Measurements from ENCODE around the gene ADAM17. TPM values are rescaled to one million over a fixed set of nuclear protein-coding genes. Genes with fewer than 3 reads are reported as not detected.
"Not testable (repeated sequence)": the region's sequence is repeated elsewhere in the genome, so short reads cannot be mapped to it uniquely, and the experiment has no call there.

Gene ADAM17
- total and polyA plus RNA-seq, 2 of the 8 experiments (the other 6 are each of a cell fraction or from before 2014, with no cell fraction given): 6.5 to 23.5 TPM

DNA sequence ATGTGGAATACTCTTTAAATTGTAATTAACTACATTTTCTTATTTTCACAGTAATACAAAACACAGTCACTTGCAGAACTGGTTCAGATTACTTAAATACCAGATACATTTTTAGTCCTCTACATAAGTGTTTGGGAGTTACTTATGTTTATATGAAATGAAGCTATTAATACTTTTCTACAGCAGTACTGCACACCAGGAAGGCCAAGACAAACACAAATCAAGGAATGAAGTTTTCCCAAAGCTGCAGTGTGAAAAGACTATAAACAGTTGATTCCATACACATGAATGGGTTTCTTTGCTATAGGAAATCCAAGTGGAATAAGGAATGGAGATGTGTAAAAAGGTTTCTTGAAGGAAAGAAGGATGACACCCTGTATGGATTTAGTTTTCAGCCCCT lies 29.3 kb upstream of the ADAM17 start:
- H2BK12ac ChIP-seq (ENCODE audit: low read depth, low read length); H2BK120ac ChIP-seq (replicated peaks; ENCODE audit: low read depth, low read length); H2BK20ac ChIP-seq (ENCODE audit: low read length); H3K23me2 ChIP-seq (ENCODE audit: low read depth, low read length); H3K9me3 ChIP-seq (ENCODE audit: insufficient read depth in 2 of 2, low read depth in 1 of 2, low read length in 1 of 2); H4K5ac ChIP-seq (ENCODE audit: insufficient read length, low read depth, low read length); H3K79me1 ChIP-seq (ENCODE audit: low read depth, low read length); DNase-seq (ENCODE audit: low read depth in 1 of 2, low spot score in 2 of 2); H2AFZ ChIP-seq (ENCODE audit: low read length); H4K20me1 ChIP-seq (replicated peaks in 1 of 2; ENCODE audit: control insufficient read depth in 1 of 2, insufficient read depth in 2 of 2, low read length in 2 of 2); H3K4ac ChIP-seq (replicated peaks; ENCODE audit: insufficient read length, low read depth, low read length); H3K23ac ChIP-seq (ENCODE audit: insufficient read length); H3K14ac ChIP-seq (ENCODE audit: insufficient read length); H3K4me2 ChIP-seq (ENCODE audit: insufficient read depth in 1 of 2, low read depth in 2 of 2, low read length in 2 of 2); H2BK5ac ChIP-seq (ENCODE audit: low read depth, low read length); H3K4me3 ChIP-seq (ENCODE audit: extremely low read depth in 1 of 4, insufficient read depth in 2 of 4, low read depth in 3 of 4, low read length in 4 of 4); H3K4me1 ChIP-seq (replicated peaks in 1 of 4; ENCODE audit: control insufficient read depth in 3 of 4, insufficient read depth in 4 of 4, low read length in 3 of 4); H3K79me2 ChIP-seq (ENCODE audit: control insufficient read depth in 1 of 2, insufficient read depth in 2 of 2, low read length in 2 of 2); H4K91ac ChIP-seq (replicated peaks; ENCODE audit: insufficient read length, low read length); H2AK5ac ChIP-seq (ENCODE audit: low read depth, low read length); H2BK15ac ChIP-seq (ENCODE audit: low read length); H3K56ac ChIP-seq (replicated peaks; ENCODE audit: insufficient read length, low read depth, low read length); H3K27me3 ChIP-seq (replicated peaks in 1 of 4; ENCODE audit: control insufficient read depth in 3 of 4, extremely low read depth in 1 of 4, insufficient read depth in 3 of 4, low read length in 3 of 4); H3K9ac ChIP-seq (replicated peaks in 1 of 4; ENCODE audit: extremely low read depth in 1 of 4, low read depth in 3 of 4, low read length in 3 of 4); FAIRE-seq; H3K18ac ChIP-seq (ENCODE audit: extremely low read depth, low read length); H4K8ac ChIP-seq (ENCODE audit: extremely low read depth, insufficient read depth, low read length); H3K27ac ChIP-seq (ENCODE audit: low read depth, low read length): not testable (repeated sequence)
- CTCF ChIA-PET (ENCODE audit: partially characterized antibody): interaction anchor here (0.9 kb wide), 1 partner anchor 11 kb away, joined by 3 read pairs; no protein-coding TSS in a partner anchor
- peaks cover 5 to 52% (median 33%) of the 10 kb centered on the region in 4 experiments for H3K36me3 ChIP-seq (ENCODE audit: control insufficient read depth in 2 of 4, insufficient read depth in 4 of 4, low read length in 3 of 4)
- POLR2A ChIA-PET (ENCODE audit: partially characterized antibody): interaction anchor here (0.9 kb wide), 1 partner anchor 10 kb away, joined by 3 read pairs; no protein-coding TSS in a partner anchor

Data from H1 (cell line).